OCI-LY1 (cell line): ENCODE results near the gene ZNF618.
A peak's percentile ranks its signal among the peaks of the same experiment; 100 is the strongest.

Source experiments
- H2AFZ ChIP-seq: fragments of 200-600 bp; sonication (generic), shearing (Covaris generic); 2 replicates; pipeline ENCODE4 v1.6.0; 2014; ENCODE audit warnings: antibody characterized with exemption, mild to moderate bottlenecking, low read length
- H3F3A ChIP-seq: fragments of 200-600 bp; sonication (generic), shearing (Covaris generic); 2 replicates; pipeline ENCODE4 v1.6.0; 2014; ENCODE audit warnings: mild to moderate bottlenecking, antibody characterized with exemption, low read length, moderate library complexity; ENCODE audit not compliant: insufficient read depth
- H3K27ac ChIP-seq: fragments of 200-600 bp; sonication (generic); 2 replicates; pipeline ENCODE4 v1.5.1; 2014; ENCODE audit warnings: low read length, mixed run types, mild to moderate bottlenecking, low read depth; ENCODE audit not compliant: poor library complexity, severe bottlenecking
- H3K27me3 ChIP-seq: fragments of 200-600 bp; sonication (generic); 2 replicates; pipeline ENCODE4 v1.6.0; 2014; ENCODE audit warnings: antibody characterized with exemption, mild to moderate bottlenecking, low read length, moderate library complexity; ENCODE audit not compliant: insufficient read depth
- H3K36me3 ChIP-seq: fragments of 200-600 bp; sonication (generic); 2 replicates; pipeline ENCODE4 v1.6.1; 2014; ENCODE audit warnings: mild to moderate bottlenecking, antibody characterized with exemption, low read length, moderate library complexity, mixed read lengths; ENCODE audit not compliant: insufficient read depth
- H3K4me1 ChIP-seq: fragments of 200-600 bp; sonication (generic); 2 replicates; pipeline ENCODE4 v1.5.1; 2014; ENCODE audit warnings: mild to moderate bottlenecking, low read length, moderate library complexity; ENCODE audit not compliant: insufficient read depth, severe bottlenecking
- H3K4me2 ChIP-seq: fragments of 200-600 bp; sonication (generic), shearing (Covaris generic); 2 replicates; pipeline ENCODE4 v1.6.1; 2014; ENCODE audit warnings: low read length
- H3K4me3 ChIP-seq: fragments of 200-600 bp; sonication (generic); 2 replicates; pipeline ENCODE4 v1.5.1; 2014; ENCODE audit warnings: low read length, low read depth, mild to moderate bottlenecking, mixed read lengths; ENCODE audit not compliant: poor library complexity, severe bottlenecking
- H3K79me2 ChIP-seq: fragments of 200-600 bp; shearing (Covaris generic); 2 replicates; pipeline ENCODE4 v1.6.1; 2016; ENCODE audit warnings: mixed run types, low read length, mixed read lengths; ENCODE audit not compliant: insufficient read depth
- H3K9ac ChIP-seq: fragments of 200-600 bp; sonication (generic), shearing (Covaris generic); 2 replicates; pipeline ENCODE4 v1.6.1; 2014; ENCODE audit warnings: mild to moderate bottlenecking, low read length, mixed read lengths
- H3K9me2 ChIP-seq: fragments of 200-600 bp; sonication (generic), shearing (Covaris generic); 2 replicates; pipeline ENCODE4 v1.6.1; 2014; ENCODE audit warnings: low read depth, mild to moderate bottlenecking, low read length, mixed read lengths
- H3K9me3 ChIP-seq: fragments of 200-600 bp; shearing (Covaris generic); 2 replicates; pipeline ENCODE4 v1.6.1; 2014; ENCODE audit warnings: low read length, mixed read lengths
- H4K20me1 ChIP-seq: fragments of 200-600 bp; sonication (generic), shearing (Covaris generic); 2 replicates; pipeline ENCODE4 v1.6.0; 2016; ENCODE audit warnings: mild to moderate bottlenecking, low read length; ENCODE audit not compliant: insufficient read depth
- EZH2 ChIP-seq: fragments of 200-600 bp; sonication (generic), shearing (Covaris generic); IDR thresholded peaks from 2 replicates; pipeline ENCODE4 v1.8.0; 2017; ENCODE audit warnings: borderline replicate concordance, mixed run types, mild to moderate bottlenecking, antibody characterized with exemption, low read length, moderate library complexity, mixed read lengths
- TF ChIP-seq, protein P1 (sequence below): fragments of 200-600 bp; sonication (generic), shearing (Covaris generic); IDR thresholded peaks from 2 replicates; pipeline ENCODE4 v1.5.1; 2017; ENCODE audit warnings: mild to moderate bottlenecking, antibody characterized with exemption, low read length, moderate library complexity, mixed read lengths

ZNF618 gene, protein sequence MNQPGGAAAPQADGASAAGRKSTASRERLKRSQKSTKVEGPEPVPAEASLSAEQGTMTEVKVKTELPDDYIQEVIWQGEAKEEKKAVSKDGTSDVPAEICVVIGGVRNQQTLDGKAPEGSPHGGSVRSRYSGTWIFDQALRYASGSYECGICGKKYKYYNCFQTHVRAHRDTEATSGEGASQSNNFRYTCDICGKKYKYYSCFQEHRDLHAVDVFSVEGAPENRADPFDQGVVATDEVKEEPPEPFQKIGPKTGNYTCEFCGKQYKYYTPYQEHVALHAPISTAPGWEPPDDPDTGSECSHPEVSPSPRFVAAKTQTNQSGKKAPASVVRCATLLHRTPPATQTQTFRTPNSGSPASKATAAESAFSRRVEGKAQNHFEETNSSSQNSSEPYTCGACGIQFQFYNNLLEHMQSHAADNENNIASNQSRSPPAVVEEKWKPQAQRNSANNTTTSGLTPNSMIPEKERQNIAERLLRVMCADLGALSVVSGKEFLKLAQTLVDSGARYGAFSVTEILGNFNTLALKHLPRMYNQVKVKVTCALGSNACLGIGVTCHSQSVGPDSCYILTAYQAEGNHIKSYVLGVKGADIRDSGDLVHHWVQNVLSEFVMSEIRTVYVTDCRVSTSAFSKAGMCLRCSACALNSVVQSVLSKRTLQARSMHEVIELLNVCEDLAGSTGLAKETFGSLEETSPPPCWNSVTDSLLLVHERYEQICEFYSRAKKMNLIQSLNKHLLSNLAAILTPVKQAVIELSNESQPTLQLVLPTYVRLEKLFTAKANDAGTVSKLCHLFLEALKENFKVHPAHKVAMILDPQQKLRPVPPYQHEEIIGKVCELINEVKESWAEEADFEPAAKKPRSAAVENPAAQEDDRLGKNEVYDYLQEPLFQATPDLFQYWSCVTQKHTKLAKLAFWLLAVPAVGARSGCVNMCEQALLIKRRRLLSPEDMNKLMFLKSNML

DNA sequence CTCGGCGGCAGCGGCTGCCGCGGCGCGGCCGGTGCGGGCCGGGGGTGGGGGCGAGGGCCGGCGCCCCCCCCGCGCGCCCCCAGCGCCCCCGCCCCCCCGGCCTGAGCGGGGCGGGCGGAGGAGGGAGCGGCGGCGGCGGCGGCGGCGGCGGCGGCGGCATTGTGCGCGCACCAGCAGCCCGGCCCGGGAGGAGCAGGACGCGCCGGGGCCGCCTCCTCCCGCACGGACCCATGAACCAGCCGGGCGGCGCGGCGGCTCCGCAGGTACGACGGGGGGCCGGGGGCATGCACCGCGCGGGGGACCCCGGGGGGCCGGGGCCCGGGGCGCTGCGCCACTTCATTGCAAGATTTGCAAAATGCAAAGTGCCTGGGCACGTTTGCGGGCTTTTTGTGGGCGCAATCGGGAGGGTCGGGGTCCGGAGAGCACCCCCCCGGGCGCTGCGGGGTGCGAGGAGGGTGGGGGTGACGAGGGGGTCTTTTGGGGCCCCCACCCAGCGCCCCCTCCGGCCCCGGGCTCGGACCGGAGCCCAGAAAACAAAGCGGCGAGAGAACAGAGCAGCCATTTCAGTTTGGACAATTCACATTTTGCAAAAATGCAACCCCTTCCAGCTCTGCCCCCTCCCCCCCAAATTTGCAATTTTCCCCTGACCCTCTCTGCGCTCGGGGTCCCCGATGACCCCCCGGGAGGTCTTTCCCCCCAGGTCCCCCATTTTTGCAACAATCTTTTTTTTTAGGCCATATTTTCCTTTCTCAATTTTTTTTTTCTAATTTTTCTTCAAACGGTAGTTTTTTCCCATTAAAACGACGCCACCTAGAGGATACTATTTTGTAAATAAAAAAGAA is at the start of gene ZNF618:
TSS of gene ZNF618 (plus strand) at position 159 of the 842 bp plus-strand sequence. CDS start at position 231, 72 bp downstream.
- Histone ChIP-seq H4K20me1 (no peaks in the 10 kb centered on the region), H3K4me1 (no peaks in the 10 kb centered on the region), H3K9me3 (no peaks in the 10 kb centered on the region), H3K4me2 (peak within 1 kb of the TSS; percentile 87), H3K9ac (peak within 1 kb of the TSS; percentile 74), H3K9me2 (no peaks in the 10 kb centered on the region), H3K4me3 (peak within 1 kb of the TSS; percentile 73), H2AFZ (peak within 1 kb of the TSS; percentile 94), H3K79me2 (no peaks in the 10 kb centered on the region), H3K27me3 (no peaks in the 10 kb centered on the region), H3F3A (no peaks in the 10 kb centered on the region), H3K27ac (no peak within 1 kb of the TSS), H3K36me3 (no peaks in the 10 kb centered on the region)
- no peak for TF ChIP-seq EZH2
- TF ChIP-seq, protein P1, sequence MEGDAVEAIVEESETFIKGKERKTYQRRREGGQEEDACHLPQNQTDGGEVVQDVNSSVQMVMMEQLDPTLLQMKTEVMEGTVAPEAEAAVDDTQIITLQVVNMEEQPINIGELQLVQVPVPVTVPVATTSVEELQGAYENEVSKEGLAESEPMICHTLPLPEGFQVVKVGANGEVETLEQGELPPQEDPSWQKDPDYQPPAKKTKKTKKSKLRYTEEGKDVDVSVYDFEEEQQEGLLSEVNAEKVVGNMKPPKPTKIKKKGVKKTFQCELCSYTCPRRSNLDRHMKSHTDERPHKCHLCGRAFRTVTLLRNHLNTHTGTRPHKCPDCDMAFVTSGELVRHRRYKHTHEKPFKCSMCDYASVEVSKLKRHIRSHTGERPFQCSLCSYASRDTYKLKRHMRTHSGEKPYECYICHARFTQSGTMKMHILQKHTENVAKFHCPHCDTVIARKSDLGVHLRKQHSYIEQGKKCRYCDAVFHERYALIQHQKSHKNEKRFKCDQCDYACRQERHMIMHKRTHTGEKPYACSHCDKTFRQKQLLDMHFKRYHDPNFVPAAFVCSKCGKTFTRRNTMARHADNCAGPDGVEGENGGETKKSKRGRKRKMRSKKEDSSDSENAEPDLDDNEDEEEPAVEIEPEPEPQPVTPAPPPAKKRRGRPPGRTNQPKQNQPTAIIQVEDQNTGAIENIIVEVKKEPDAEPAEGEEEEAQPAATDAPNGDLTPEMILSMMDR: peak; percentile 41

DNA sequence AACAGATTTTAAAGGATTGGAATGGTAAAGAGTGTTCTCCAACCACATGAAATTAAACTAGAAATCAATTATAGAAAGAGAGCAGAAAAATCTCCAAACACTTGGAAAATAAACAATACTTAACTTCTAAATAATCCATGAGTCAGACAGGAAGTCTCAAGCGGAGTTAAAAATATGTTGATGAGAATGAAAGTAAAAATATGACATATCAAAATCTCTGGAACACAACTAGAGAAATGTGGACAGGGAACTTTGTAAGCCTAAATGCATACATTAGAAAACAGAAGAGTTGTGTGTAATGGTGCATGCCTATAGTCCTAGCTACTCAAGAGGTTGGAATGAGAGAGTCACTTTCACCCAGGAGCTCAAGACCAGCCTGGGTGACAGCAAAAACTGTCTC is 47.9 kb upstream of the ZNF618 start:
- H3K4me3 ChIP-seq: no peak overlapping the region
- no peaks in the 10 kb centered on the region for H3F3A ChIP-seq
- no peaks in the 10 kb centered on the region for H3K4me1 ChIP-seq
- no peak overlapping the region for H3K9ac ChIP-seq
- H3K36me3 ChIP-seq: no peaks in the 10 kb centered on the region
- TF ChIP-seq, protein P1: no peak
- TF ChIP-seq EZH2: no peak
- H3K9me3 ChIP-seq: no peaks in the 10 kb centered on the region
- H3K9me2 ChIP-seq: no peaks in the 10 kb centered on the region
- H3K27ac ChIP-seq: no peak overlapping the region
- H2AFZ ChIP-seq: no peak overlapping the region
- no peaks in the 10 kb centered on the region for H4K20me1 ChIP-seq
- H3K79me2 ChIP-seq: no peaks in the 10 kb centered on the region
- H3K27me3 ChIP-seq: no peaks in the 10 kb centered on the region
- no peak overlapping the region for H3K4me2 ChIP-seq

DNA sequence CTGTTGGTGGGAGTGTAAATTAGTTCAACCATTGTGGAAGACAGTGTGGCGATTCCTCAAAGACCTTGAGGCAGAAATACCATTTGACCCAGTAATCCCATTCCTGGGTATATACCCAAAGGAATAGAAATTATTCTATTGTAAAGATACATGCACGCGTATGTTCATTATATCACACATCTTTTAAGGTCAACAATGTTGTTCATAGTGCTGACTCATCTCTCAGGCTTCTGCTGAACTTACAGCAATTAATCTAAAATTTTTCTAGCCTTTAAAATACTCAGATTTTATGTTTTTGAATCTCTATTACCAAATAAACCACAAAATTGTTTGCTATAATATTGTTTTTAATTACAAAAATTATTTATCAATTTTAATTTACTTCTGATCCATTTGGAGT is 38.8 kb upstream of the ZNF618 start:
- H3K4me1 ChIP-seq: no peaks in the 10 kb centered on the region
- no peak overlapping the region for H3K4me2 ChIP-seq
- peaks cover 2% of the 10 kb centered on the region; the same call in 1 of the 2 replicates for H3K9me2 ChIP-seq
- H4K20me1 ChIP-seq: no peaks in the 10 kb centered on the region
- no peak overlapping the region for H3K27ac ChIP-seq
- no peaks in the 10 kb centered on the region for H3K79me2 ChIP-seq
- H3K4me3 ChIP-seq: no peak overlapping the region
- no peaks in the 10 kb centered on the region for H3K27me3 ChIP-seq
- no peak overlapping the region for H3K9ac ChIP-seq
- H3F3A ChIP-seq: no peaks in the 10 kb centered on the region
- H2AFZ ChIP-seq: no peak overlapping the region
- H3K9me3 ChIP-seq: peaks cover 3% of the 10 kb centered on the region; the same call in 1 of the 2 replicates
- no peaks in the 10 kb centered on the region for H3K36me3 ChIP-seq
- TF ChIP-seq, protein P1: no peak
- no peak for TF ChIP-seq EZH2
